LNCaP clone FGC (cell line): ENCODE results near the gene ROGDI.

Source experiments
- DNase-seq: peaks from one replicate; pipeline ENCODE4 v3.0.0-alpha.2; 2011; ENCODE audit warnings: low read depth
- H3K4me3 ChIP-seq: 2 replicates; pipeline ENCODE4 v1.5.1; 2011; ENCODE audit warnings: mild to moderate bottlenecking, low read depth, low read length, control low read depth
- CTCF ChIP-seq: IDR thresholded peaks from 2 replicates; pipeline ENCODE4 v1.5.1; 2012; ENCODE audit warnings: mild to moderate bottlenecking; ENCODE audit not compliant: control insufficient read depth, insufficient read depth; ENCODE audit errors: extremely low read depth

Gene ROGDI

GRCh38 chr16:4803898-4804762 lies 1.7 kb upstream of the ROGDI start:
- no peak for TF ChIP-seq CTCF
- DNase-seq = no peak

GRCh38 chr16:4803401-4803844 lies 990 bp upstream of the ROGDI start:
- peak overlapping the region; percentile 52 for H3K4me3 ChIP-seq
- no peak for DNase-seq
- no peak for TF ChIP-seq CTCF

More at GRCh38 chr16:4803898-4804762, 1.7 kb upstream of the ROGDI start:
- H3K4me3 ChIP-seq = no peak overlapping the region

- H3K4me3 ChIP-seq = peak overlapping the region; percentile 52
- TF ChIP-seq CTCF = no peak
- peak; percentile 59 for DNase-seq
These were observed 340 bp upstream of the ROGDI start for GRCh38 chr16:4802659-4803287.

- no peak for TF ChIP-seq CTCF
- no peak for DNase-seq
- H3K4me3 ChIP-seq = peak overlapping the region; percentile 52
These were observed 1.1 kb downstream of the ROGDI start for GRCh38 chr16:4801051-4801961.

- H3K4me3 ChIP-seq = peak overlapping the region; percentile 52
- TF ChIP-seq CTCF = no peak
- peak; percentile 64 for DNase-seq
These were observed 2.0 kb downstream of the ROGDI start for GRCh38 chr16:4800290-4801041.

- DNase-seq = no peak
- peak overlapping the region; percentile 52 for H3K4me3 ChIP-seq
- no peak for TF ChIP-seq CTCF
These were observed 3.1 kb downstream of the ROGDI start for GRCh38 chr16:4799171-4799855.
